GM18951 (cell line): Measurements from ENCODE around the gene MYRF.

Experiments
- POLR2A ChIP-seq: IDR thresholded peaks from 4 replicates; pipeline ENCODE4 v1.6.1; 2011; ENCODE audit warnings: mild to moderate bottlenecking; ENCODE audit not compliant: insufficient read length, insufficient read depth; ENCODE audit errors: extremely low read depth
- in situ Hi-C: fragments of 300-500 bp; cut with MboI; formaldehyde crosslinking; loops from one replicate; pipeline ENCODE4 v1.12.0; 2022; ENCODE audit warnings: low sequenced_read_pairs, mixed read lengths, inconsistent platforms; ENCODE audit not compliant: unreplicated experiment

The MYRF gene

GRCh38 chr11:61714916-61715315 lies 37.5 kb upstream of the MYRF start:
- no peak for TF ChIP-seq POLR2A
- in situ Hi-C loops, result no loop called here

GRCh38 chr11:61715867-61716266 lies 36.6 kb upstream of the MYRF start:
- in situ Hi-C loops, result no loop called here
- TF ChIP-seq POLR2A, result no peak

GRCh38 chr11:61716478-61717285 lies 35.8 kb upstream of the MYRF start:
- in situ Hi-C loops, result no loop called here

GRCh38 chr11:61717286-61718033 lies 35.0 kb upstream of the MYRF start:
- in situ Hi-C loops, result no loop called here
- TF ChIP-seq POLR2A, result no peak

More at GRCh38 chr11:61716478-61717285, 35.8 kb upstream of the MYRF start:
- TF ChIP-seq POLR2A, result no peak

- in situ Hi-C loops, result no loop called here
- no peak for TF ChIP-seq POLR2A
Measured at GRCh38 chr11:61718046-61718531, 34.3 kb upstream of the MYRF start.

GRCh38 chr11:61718621-61719302 lies 33.7 kb upstream of the MYRF start:
- no peak for TF ChIP-seq POLR2A
- in situ Hi-C loops, result no loop called here

- no peak for TF ChIP-seq POLR2A
- in situ Hi-C loops, result no loop called here
Measured at GRCh38 chr11:61719978-61720377, 32.5 kb upstream of the MYRF start.

- TF ChIP-seq POLR2A, result no peak
- in situ Hi-C loops, result no loop called here
Measured at GRCh38 chr11:61720597-61720996, 31.8 kb upstream of the MYRF start.

- in situ Hi-C loops, result no loop called here
- TF ChIP-seq POLR2A, result no peak
Measured at GRCh38 chr11:61724437-61724836, 28.0 kb upstream of the MYRF start.

- TF ChIP-seq POLR2A, result no peak
- in situ Hi-C loops, result no loop called here
Measured at GRCh38 chr11:61725781-61726231, 26.6 kb upstream of the MYRF start.

GRCh38 chr11:61726775-61727174 lies 25.7 kb upstream of the MYRF start:
- no peak for TF ChIP-seq POLR2A
- in situ Hi-C loops, result no loop called here

GRCh38 chr11:61727401-61727811 lies 25.0 kb upstream of the MYRF start:
- in situ Hi-C loops, result no loop called here
- TF ChIP-seq POLR2A, result no peak
